MCF 10A (cell line): ENCODE measurements around the gene OTOA. TPM values are rescaled to one million over a fixed set of nuclear protein-coding genes. Genes with fewer than 3 reads are reported as not detected.
A peak's percentile ranks its signal among the peaks of the same experiment; 100 is the strongest.

ENCODE experiments used
- BruUV-seq: library from RNA; stranded (reverse); fragments of 400-500 nt; replicated peaks from 2 replicates; lab custom pipeline; 2021; lab: Mats Ljungman, UMichigan
- CTCF ChIA-PET: fragments of 300-600 bp; sonication (Branson Sonifier 250); formaldehyde crosslinking; extraction: SDS; loops from one replicate; lab custom pipeline; 2021; ENCODE audit warnings: antibody characterized with exemption, inconsistent platforms; lab: Yijun Ruan, JAX
- POLR2A ChIA-PET: fragments of 300-600, 350-650 bp; sonication (Branson Sonifier 250); formaldehyde crosslinking; extraction: SDS; loops from one replicate; lab custom pipeline; 2020; ENCODE audit warnings: antibody characterized with exemption, inconsistent platforms; lab: Yijun Ruan, JAX
- DNase-seq: peaks from one replicate; pipeline ENCODE4 v3.0.0-alpha.2; 2018; ENCODE audit not compliant: unreplicated experiment
- H3K27ac Mint-ChIP-seq: one replicate; pipeline ENCODE4 v1.8.0; 2022; ENCODE audit warnings: mild to moderate bottlenecking, low read depth, mixed read lengths; ENCODE audit not compliant: unreplicated experiment
- H3K27me3 Mint-ChIP-seq: one replicate; pipeline ENCODE4 v1.8.0; 2022; ENCODE audit warnings: mixed read lengths; ENCODE audit not compliant: insufficient read depth, unreplicated experiment
- H3K36me3 Mint-ChIP-seq: one replicate; pipeline ENCODE4 v1.8.0; 2022; ENCODE audit warnings: mild to moderate bottlenecking, moderate library complexity, mixed read lengths; ENCODE audit not compliant: insufficient read depth, unreplicated experiment
- H3K4me1 Mint-ChIP-seq: one replicate; pipeline ENCODE4 v1.8.0; 2022; ENCODE audit warnings: mixed read lengths; ENCODE audit not compliant: insufficient read depth, unreplicated experiment
- H3K4me3 Mint-ChIP-seq: one replicate; pipeline ENCODE4 v1.8.0; 2022; ENCODE audit warnings: mild to moderate bottlenecking, moderate library complexity, mixed read lengths; ENCODE audit not compliant: unreplicated experiment
- H3K9me3 Mint-ChIP-seq: one replicate; pipeline ENCODE4 v1.8.0; 2022; ENCODE audit warnings: mixed read lengths; ENCODE audit not compliant: unreplicated experiment
- CTCF ChIP-seq: fragments of 200-600 bp; IDR thresholded peaks from one replicate; pipeline ENCODE4 v1.8.0; 2022; ENCODE audit warnings: antibody characterized with exemption, mild to moderate bottlenecking; ENCODE audit not compliant: unreplicated experiment
- intact Hi-C: fragments of 100-400 bp; cut with micrococcal nuclease; formaldehyde crosslinking; loops from 2 replicates; pipeline ENCODE4 v1.14.1; 2022
- total RNA-seq: library from RNA; stranded (reverse); gene quantifications from 2 replicates; pipeline ENCODE4 v1.2.3, GENCODE V29; 2022

OTOA gene
- total RNA-seq, 1 experiment from 2014 or later: 0.12 TPM

- ChIA-PET POLR2A (no interaction called here), CTCF (interaction anchor here (0.8 to 6.6 kb wide), 6 partner anchors 10 to 47 kb away, joined by 3 to 47 read pairs (median 8); no protein-coding TSS in a partner anchor)
- H3K4me3 Mint-ChIP-seq: no peak overlapping the region
- no peak overlapping the region for H3K27ac Mint-ChIP-seq
- H3K36me3 Mint-ChIP-seq: no peaks in the 10 kb centered on the region
- peaks cover 11% of the 10 kb centered on the region for H3K27me3 Mint-ChIP-seq
- BruUV-seq: no TSS peak
- TF ChIP-seq CTCF: no peak
- no peaks in the 10 kb centered on the region for H3K4me1 Mint-ChIP-seq
- no peaks in the 10 kb centered on the region for H3K9me3 Mint-ChIP-seq
- intact Hi-C loops: no loop called here
- DNase-seq: no peak
These were observed 30.8 kb downstream of the OTOA start for GRCh38 chr16:21694609-21695008.

GRCh38 chr16:21697032-21697431 lies 33.3 kb downstream of the OTOA start:
- ChIA-PET CTCF (interaction anchor here (1.3 to 6.6 kb wide), 3 partner anchors 9 to 40 kb away, joined by 4 to 47 read pairs (median 14); no protein-coding TSS in a partner anchor), POLR2A (interaction anchor here (0.6 kb wide), 1 partner anchor 107 kb away, joined by 4 read pairs; no protein-coding TSS in a partner anchor)
- intact Hi-C loops: no loop called here
- no peaks in the 10 kb centered on the region for H3K36me3 Mint-ChIP-seq
- H3K4me1 Mint-ChIP-seq: no peaks in the 10 kb centered on the region
- BruUV-seq: no TSS peak
- H3K4me3 Mint-ChIP-seq: no peak overlapping the region
- peaks cover 11% of the 10 kb centered on the region for H3K27me3 Mint-ChIP-seq
- H3K27ac Mint-ChIP-seq: no peak overlapping the region
- no peaks in the 10 kb centered on the region for H3K9me3 Mint-ChIP-seq
- no peak for TF ChIP-seq CTCF
- DNase-seq: peak; percentile 19

- POLR2A ChIA-PET: no interaction called here
- no peak for DNase-seq
- CTCF ChIA-PET: interaction anchor here (0.6 to 6.6 kb wide), 4 partner anchors 10 to 1291 kb away, joined by 3 to 47 read pairs (median 8); no protein-coding TSS in a partner anchor
- H3K4me3 Mint-ChIP-seq: no peak overlapping the region
- H3K27me3 Mint-ChIP-seq: peaks cover 11% of the 10 kb centered on the region
- no peaks in the 10 kb centered on the region for H3K9me3 Mint-ChIP-seq
- TF ChIP-seq CTCF: no peak
- H3K36me3 Mint-ChIP-seq: no peaks in the 10 kb centered on the region
- intact Hi-C loops: no loop called here
- H3K4me1 Mint-ChIP-seq: peaks cover 4% of the 10 kb centered on the region
- H3K27ac Mint-ChIP-seq: no peak overlapping the region
- BruUV-seq: no TSS peak
These were observed 34.6 kb downstream of the OTOA start for GRCh38 chr16:21698169-21699032.

GRCh38 chr16:21701271-21701670 lies 37.5 kb downstream of the OTOA start:
- POLR2A ChIA-PET: interaction anchor here (1.0 kb wide), 1 partner anchor 91 kb away, joined by 3 read pairs; no protein-coding TSS in a partner anchor
- no peak for TF ChIP-seq CTCF
- DNase-seq: no peak
- H3K9me3 Mint-ChIP-seq: no peaks in the 10 kb centered on the region
- H3K4me3 Mint-ChIP-seq: no peak overlapping the region
- no peak overlapping the region for H3K27ac Mint-ChIP-seq
- CTCF ChIA-PET: interaction anchor here (0.8 to 3.0 kb wide), 2 partner anchors 44 to 942 kb away, joined by 3 to 13 read pairs; no protein-coding TSS in a partner anchor
- H3K27me3 Mint-ChIP-seq: peaks cover 4% of the 10 kb centered on the region
- H3K4me1 Mint-ChIP-seq: peaks cover 8% of the 10 kb centered on the region
- no peaks in the 10 kb centered on the region for H3K36me3 Mint-ChIP-seq
- intact Hi-C loops: no loop called here
- BruUV-seq: no TSS peak
